HCT116 (cell line): ENCODE data around the gene KAT6B. TPM values are rescaled to one million over a fixed set of nuclear protein-coding genes. Genes with fewer than 3 reads are reported as not detected.

Experiments
- ATAC-seq: fragments of 200-7000 bp; cut with Tn5 transposase; 2 replicates; pipeline ENCODE4 v1.9.1; 2020; ENCODE audit warnings: mild to moderate bottlenecking, moderate library complexity
- BruUV-seq: library from RNA; stranded (reverse); fragments of 400-500 nt; replicated peaks from 2 replicates; lab custom pipeline; 2021; lab: Mats Ljungman, UMichigan
- CTCF ChIA-PET: fragments of 300-600 bp; sonication (Branson Sonifier 250); formaldehyde crosslinking; loops from one replicate; lab custom pipeline; 2021; ENCODE audit warnings: antibody characterized with exemption; lab: Charles Lee
- POLR2A ChIA-PET: fragments of 300-600, 350-600 bp; sonication (Branson Sonifier 250); formaldehyde crosslinking; loops from one replicate; lab custom pipeline; 2021; ENCODE audit warnings: antibody characterized with exemption; lab: Charles Lee
- RAD21 ChIA-PET, 2 experiments: fragments of 300-600 bp; sonication (Branson Sonifier 250); formaldehyde crosslinking; loops; one replicate each; lab custom pipeline; 2023; ENCODE audit warnings: low total read pairs in 2 of 2; ENCODE audit not compliant: uncharacterized antibody in 2 of 2, unreplicated experiment in 2 of 2, low non-redundant PET in 1 of 2; lab: Charles Lee
- DNase-seq: peaks from one replicate; pipeline ENCODE4 v3.0.0-alpha.2; 2010; ENCODE audit warnings: low read depth, low spot score
- H2AFZ ChIP-seq: fragments of 200-600 bp; shearing (Covaris generic), sonication (generic); 2 replicates; pipeline ENCODE4 v1.6.1; 2017; ENCODE audit warnings: low read depth, mixed run types, mixed read lengths, antibody characterized with exemption, low read length; ENCODE audit not compliant: poor library complexity, severe bottlenecking
- H3K27ac ChIP-seq: 2 replicates; pipeline ENCODE4 v1.5.1; 2012; ENCODE audit warnings: low read depth, low read length
- H3K27me3 ChIP-seq: fragments of 200-600 bp; sonication (generic); 2 replicates; pipeline ENCODE4 v1.6.1; 2016; ENCODE audit warnings: mixed run types, low read length, mixed read lengths; ENCODE audit not compliant: insufficient read depth
- H3K36me3 ChIP-seq, 2 experiments: fragments of 200-500 bp in 1 of 2; fragments of 200-600 bp in 1 of 2; sonication (Bioruptor generic) in 1 of 2; sonication (generic) in 1 of 2; 2 replicates each; pipeline versions ENCODE4 v1.5.1 to v1.6.1; 2014 to 2016; ENCODE audit warnings: low read length in 2 of 2, inconsistent platforms in 1 of 2, mixed read lengths in 1 of 2, mixed run types in 1 of 2; ENCODE audit not compliant: insufficient read depth in 2 of 2, control insufficient read depth in 1 of 2
- H3K4me1 ChIP-seq, 2 experiments: fragments of 200-600 bp in 1 of 2; sonication (generic) in 1 of 2; 2 replicates each; pipeline versions ENCODE4 v1.5.1 to v1.6.1; 2012 to 2017; ENCODE audit warnings: low read length in 2 of 2, inconsistent platforms in 1 of 2, mild to moderate bottlenecking in 1 of 2, mixed read lengths in 1 of 2, mixed run types in 1 of 2, moderate library complexity in 1 of 2; ENCODE audit not compliant: insufficient read depth in 2 of 2, control insufficient read depth in 1 of 2
- H3K4me2 ChIP-seq: fragments of 200-600 bp; sonication (generic); 2 replicates; pipeline ENCODE4 v1.6.1; 2017; ENCODE audit warnings: mixed run types, low read length, mixed read lengths
- H3K4me3 ChIP-seq, 2 experiments: fragments of 200-600 bp in 1 of 2; sonication (generic) in 1 of 2; replicated peaks in 1 of 2; 2 replicates each; pipeline ENCODE4 v1.5.1; 2011 to 2016; ENCODE audit warnings: low read length in 2 of 2, control low read depth in 1 of 2, low read depth in 1 of 2, mild to moderate bottlenecking in 1 of 2, mixed read lengths in 1 of 2, mixed run types in 1 of 2
- H3K79me2 ChIP-seq: fragments of 200-600 bp; sonication (generic); 2 replicates; pipeline ENCODE4 v1.6.1; 2017; ENCODE audit warnings: mild to moderate bottlenecking, mixed run types, low read length, moderate library complexity, mixed read lengths; ENCODE audit not compliant: insufficient read depth
- H3K9ac ChIP-seq: fragments of 200-600 bp; sonication (generic); 2 replicates; pipeline ENCODE4 v1.6.1; 2016; ENCODE audit warnings: low read length, mixed read lengths
- H3K9me2 ChIP-seq: fragments of 200-600 bp; sonication (generic), shearing (Covaris generic); 2 replicates; pipeline ENCODE4 v1.6.1; 2017; ENCODE audit warnings: mixed run types, mild to moderate bottlenecking, moderate library complexity; ENCODE audit not compliant: insufficient read depth
- H3K9me3 ChIP-seq, 2 experiments: fragments of 200-500 bp in 1 of 2; fragments of 200-600 bp in 1 of 2; sonication (Bioruptor generic) in 1 of 2; sonication (generic) in 1 of 2; 2 replicates each; pipeline ENCODE4 v1.6.1; 2014 to 2017; ENCODE audit warnings: low read length in 2 of 2, mixed read lengths in 2 of 2, inconsistent platforms in 1 of 2, low read depth in 1 of 2, mild to moderate bottlenecking in 1 of 2, mixed run types in 1 of 2, moderate library complexity in 1 of 2; ENCODE audit not compliant: control insufficient read depth in 1 of 2, insufficient read depth in 1 of 2
- H4K20me1 ChIP-seq: fragments of 200-600 bp; sonication (generic), shearing (Covaris generic); 2 replicates; pipeline ENCODE4 v1.6.1; 2017; ENCODE audit warnings: mixed run types, mild to moderate bottlenecking, moderate library complexity; ENCODE audit not compliant: insufficient read depth
- ELF1 ChIP-seq: IDR thresholded peaks from 2 replicates; pipeline ENCODE4 v1.6.1; 2012; ENCODE audit warnings: low read depth, borderline replicate concordance
- JUND ChIP-seq: IDR thresholded peaks from 2 replicates; pipeline ENCODE4 v1.6.1; 2012
- POLR2A ChIP-seq: IDR thresholded peaks from 2 replicates; pipeline ENCODE4 v1.7.0; 2011; ENCODE audit warnings: borderline replicate concordance; ENCODE audit not compliant: insufficient read depth, insufficient read length; ENCODE audit errors: extremely low read depth
- SP1 ChIP-seq: IDR thresholded peaks from 2 replicates; pipeline ENCODE4 v1.6.1; 2012; ENCODE audit warnings: low read depth
- YY1 ChIP-seq: IDR thresholded peaks from 2 replicates; pipeline ENCODE4 v1.6.1; 2011; ENCODE audit warnings: low read length, low read depth, moderate library complexity, mild to moderate bottlenecking; ENCODE audit not compliant: insufficient replicate concordance; ENCODE audit errors: extremely low read depth
- ZNF274 ChIP-seq: fragments of 200-500 bp; sonication (Bioruptor generic); IDR thresholded peaks from 2 replicates; pipeline ENCODE4 v1.6.1; 2014; ENCODE audit warnings: mild to moderate bottlenecking, low read depth, low read length, inconsistent platforms
- intact Hi-C: fragments of 100-400 bp; cut with micrococcal nuclease; formaldehyde crosslinking; loops from 2 replicates; pipeline ENCODE4 v1.10.0; 2022
- total RNA-seq: library from RNA; stranded (reverse); gene quantifications from one replicate; pipeline ENCODE4 v1.2.1, GENCODE V29; 2021; ENCODE audit not compliant: unreplicated experiment
- TF ChIP-seq, protein P1 (sequence below): IDR thresholded peaks from 2 replicates; pipeline ENCODE4 v1.6.1; 2012
- TF ChIP-seq, protein P2 (sequence below): IDR thresholded peaks from 2 replicates; pipeline ENCODE4 v1.6.1; 2012; ENCODE audit warnings: low read depth

KAT6B gene
- total RNA-seq, 1 experiment from 2014 or later, result 17.8 TPM

DNA sequence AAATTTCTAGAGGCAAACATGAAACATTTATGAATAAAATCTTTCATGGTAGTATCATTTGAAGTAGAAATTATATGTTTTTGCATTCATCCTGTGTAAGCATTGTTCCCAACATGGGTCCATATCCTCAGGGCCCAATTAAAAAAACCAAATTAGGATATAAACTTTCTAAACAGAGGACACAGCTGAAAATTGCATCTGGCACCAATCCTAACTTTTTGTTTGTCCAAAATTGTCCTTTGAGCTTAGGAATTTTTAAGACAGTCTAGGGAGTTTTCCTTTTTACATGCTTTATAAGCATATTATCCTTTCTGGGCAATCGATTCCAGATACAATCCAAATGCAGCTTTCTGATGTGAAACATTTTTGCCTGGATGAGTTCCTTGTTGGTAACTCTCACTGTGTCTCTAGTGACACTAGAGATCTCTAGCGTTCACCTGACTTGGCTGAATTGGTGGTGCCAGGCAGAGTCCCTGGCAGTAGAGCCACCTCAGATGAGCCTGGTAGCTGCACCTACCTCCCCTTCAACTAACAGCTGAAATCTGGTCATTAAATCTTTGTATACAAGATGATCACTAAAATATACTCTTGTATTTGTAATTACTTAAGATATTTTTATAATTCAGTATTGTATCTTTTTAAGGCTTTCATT, 147.5 kb downstream of the KAT6B start:
- no peaks in the 10 kb centered on the region for H3K36me3 ChIP-seq
- no peak overlapping the region for H3K27ac ChIP-seq
- intact Hi-C loops, result no loop called here
- TF ChIP-seq, protein P1, sequence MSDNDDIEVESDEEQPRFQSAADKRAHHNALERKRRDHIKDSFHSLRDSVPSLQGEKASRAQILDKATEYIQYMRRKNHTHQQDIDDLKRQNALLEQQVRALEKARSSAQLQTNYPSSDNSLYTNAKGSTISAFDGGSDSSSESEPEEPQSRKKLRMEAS, result no peak
- no peak for TF ChIP-seq ZNF274
- no peak for TF ChIP-seq JUND
- TF ChIP-seq YY1, result no peak
- TF ChIP-seq ELF1, result no peak
- TF ChIP-seq SP1, result no peak
- TF ChIP-seq POLR2A, result no peak
- TF ChIP-seq, protein P2, sequence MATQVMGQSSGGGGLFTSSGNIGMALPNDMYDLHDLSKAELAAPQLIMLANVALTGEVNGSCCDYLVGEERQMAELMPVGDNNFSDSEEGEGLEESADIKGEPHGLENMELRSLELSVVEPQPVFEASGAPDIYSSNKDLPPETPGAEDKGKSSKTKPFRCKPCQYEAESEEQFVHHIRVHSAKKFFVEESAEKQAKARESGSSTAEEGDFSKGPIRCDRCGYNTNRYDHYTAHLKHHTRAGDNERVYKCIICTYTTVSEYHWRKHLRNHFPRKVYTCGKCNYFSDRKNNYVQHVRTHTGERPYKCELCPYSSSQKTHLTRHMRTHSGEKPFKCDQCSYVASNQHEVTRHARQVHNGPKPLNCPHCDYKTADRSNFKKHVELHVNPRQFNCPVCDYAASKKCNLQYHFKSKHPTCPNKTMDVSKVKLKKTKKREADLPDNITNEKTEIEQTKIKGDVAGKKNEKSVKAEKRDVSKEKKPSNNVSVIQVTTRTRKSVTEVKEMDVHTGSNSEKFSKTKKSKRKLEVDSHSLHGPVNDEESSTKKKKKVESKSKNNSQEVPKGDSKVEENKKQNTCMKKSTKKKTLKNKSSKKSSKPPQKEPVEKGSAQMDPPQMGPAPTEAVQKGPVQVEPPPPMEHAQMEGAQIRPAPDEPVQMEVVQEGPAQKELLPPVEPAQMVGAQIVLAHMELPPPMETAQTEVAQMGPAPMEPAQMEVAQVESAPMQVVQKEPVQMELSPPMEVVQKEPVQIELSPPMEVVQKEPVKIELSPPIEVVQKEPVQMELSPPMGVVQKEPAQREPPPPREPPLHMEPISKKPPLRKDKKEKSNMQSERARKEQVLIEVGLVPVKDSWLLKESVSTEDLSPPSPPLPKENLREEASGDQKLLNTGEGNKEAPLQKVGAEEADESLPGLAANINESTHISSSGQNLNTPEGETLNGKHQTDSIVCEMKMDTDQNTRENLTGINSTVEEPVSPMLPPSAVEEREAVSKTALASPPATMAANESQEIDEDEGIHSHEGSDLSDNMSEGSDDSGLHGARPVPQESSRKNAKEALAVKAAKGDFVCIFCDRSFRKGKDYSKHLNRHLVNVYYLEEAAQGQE, result no peak
- ATAC-seq (no peak), DNase-seq (no peak)
- H3K27me3 ChIP-seq, result no peaks in the 10 kb centered on the region
- no peak overlapping the region for H3K9ac ChIP-seq
- ChIA-PET POLR2A (no interaction called here), RAD21 (no interaction called here), CTCF (no interaction called here)
- H3K4me1 ChIP-seq, result peaks cover 0 to under 1% of the 10 kb centered on the region in 2 experiments; a peak in 1 of 4 replicates
- no peaks in the 10 kb centered on the region for H3K79me2 ChIP-seq
- H2AFZ ChIP-seq, result no peak overlapping the region
- H4K20me1 ChIP-seq, result no peaks in the 10 kb centered on the region
- no TSS peak for BruUV-seq
- H3K9me3 ChIP-seq, result no peaks in the 10 kb centered on the region
- H3K9me2 ChIP-seq, result no peaks in the 10 kb centered on the region
- no peak overlapping the region for H3K4me3 ChIP-seq
- H3K4me2 ChIP-seq, result no peak overlapping the region
